ENCODE measurements around the gene AZIN2. TPM values are rescaled to one million over a fixed set of nuclear protein-coding genes. Genes with fewer than 3 reads are reported as not detected.

Gene AZIN2
- total and polyA plus RNA-seq, 9 of the 15 experiments (the other 6 are each of a cell fraction or from before 2014, with no cell fraction given), result 0.06 to 0.91 (median 0.42) TPM; not detected in 2

- TF ChIP-seq ZC3H8 (IDR thresholded peaks at IDR 0.05) (no peak), MXD1 (CRISPR knock-in tag; IDR thresholded peaks at IDR 0.05; ENCODE audit: borderline replicate concordance, poor library complexity, severe bottlenecking) (peak; percentile 51), CREM (IDR thresholded peaks at IDR 0.05; ENCODE audit: low read depth) (0 out of 2 replicates have a peak, but pooled peaks have one; percentile 20), TAL1 (IDR thresholded peaks at IDR 0.05) (0 out of 2 replicates have a peak, but pooled peaks have one; percentile 2), PURB (CRISPR knock-in tag; IDR thresholded peaks at IDR 0.05; ENCODE audit: low read depth) (no peak), HDAC1 (IDR thresholded peaks at IDR 0.05) (peak in 1 of 2 experiments; percentile 97; a peak in 3 of 4 replicates), MBD2 (IDR thresholded peaks at IDR 0.05; ENCODE audit: borderline replicate concordance, low read depth) (no peak), SMARCE1 (IDR thresholded peaks at IDR 0.05) (no peak), BRF2 (IDR thresholded peaks at IDR 0.05; ENCODE audit: borderline replicate concordance, insufficient read depth, insufficient read length) (no peak), ZNF57 (CRISPR knock-in tag; IDR thresholded peaks at IDR 0.05) (no peak), CREB1 (IDR thresholded peaks at IDR 0.05) (no peak), CREB1 (CRISPR knock-in tag; IDR thresholded peaks at IDR 0.05) (no peak), U2AF2 (optimal IDR thresholded peaks at IDR 0.05; ENCODE audit: low read depth, low read length) (no peak), SMARCA4 (IDR thresholded peaks at IDR 0.05) (0 out of 2 replicates have a peak, but pooled peaks have one; percentile 38), EZH2 (IDR thresholded peaks at IDR 0.05; ENCODE audit: borderline replicate concordance, low read depth, low read length) (no peak)
- TF ChIP-seq, protein P1, sequence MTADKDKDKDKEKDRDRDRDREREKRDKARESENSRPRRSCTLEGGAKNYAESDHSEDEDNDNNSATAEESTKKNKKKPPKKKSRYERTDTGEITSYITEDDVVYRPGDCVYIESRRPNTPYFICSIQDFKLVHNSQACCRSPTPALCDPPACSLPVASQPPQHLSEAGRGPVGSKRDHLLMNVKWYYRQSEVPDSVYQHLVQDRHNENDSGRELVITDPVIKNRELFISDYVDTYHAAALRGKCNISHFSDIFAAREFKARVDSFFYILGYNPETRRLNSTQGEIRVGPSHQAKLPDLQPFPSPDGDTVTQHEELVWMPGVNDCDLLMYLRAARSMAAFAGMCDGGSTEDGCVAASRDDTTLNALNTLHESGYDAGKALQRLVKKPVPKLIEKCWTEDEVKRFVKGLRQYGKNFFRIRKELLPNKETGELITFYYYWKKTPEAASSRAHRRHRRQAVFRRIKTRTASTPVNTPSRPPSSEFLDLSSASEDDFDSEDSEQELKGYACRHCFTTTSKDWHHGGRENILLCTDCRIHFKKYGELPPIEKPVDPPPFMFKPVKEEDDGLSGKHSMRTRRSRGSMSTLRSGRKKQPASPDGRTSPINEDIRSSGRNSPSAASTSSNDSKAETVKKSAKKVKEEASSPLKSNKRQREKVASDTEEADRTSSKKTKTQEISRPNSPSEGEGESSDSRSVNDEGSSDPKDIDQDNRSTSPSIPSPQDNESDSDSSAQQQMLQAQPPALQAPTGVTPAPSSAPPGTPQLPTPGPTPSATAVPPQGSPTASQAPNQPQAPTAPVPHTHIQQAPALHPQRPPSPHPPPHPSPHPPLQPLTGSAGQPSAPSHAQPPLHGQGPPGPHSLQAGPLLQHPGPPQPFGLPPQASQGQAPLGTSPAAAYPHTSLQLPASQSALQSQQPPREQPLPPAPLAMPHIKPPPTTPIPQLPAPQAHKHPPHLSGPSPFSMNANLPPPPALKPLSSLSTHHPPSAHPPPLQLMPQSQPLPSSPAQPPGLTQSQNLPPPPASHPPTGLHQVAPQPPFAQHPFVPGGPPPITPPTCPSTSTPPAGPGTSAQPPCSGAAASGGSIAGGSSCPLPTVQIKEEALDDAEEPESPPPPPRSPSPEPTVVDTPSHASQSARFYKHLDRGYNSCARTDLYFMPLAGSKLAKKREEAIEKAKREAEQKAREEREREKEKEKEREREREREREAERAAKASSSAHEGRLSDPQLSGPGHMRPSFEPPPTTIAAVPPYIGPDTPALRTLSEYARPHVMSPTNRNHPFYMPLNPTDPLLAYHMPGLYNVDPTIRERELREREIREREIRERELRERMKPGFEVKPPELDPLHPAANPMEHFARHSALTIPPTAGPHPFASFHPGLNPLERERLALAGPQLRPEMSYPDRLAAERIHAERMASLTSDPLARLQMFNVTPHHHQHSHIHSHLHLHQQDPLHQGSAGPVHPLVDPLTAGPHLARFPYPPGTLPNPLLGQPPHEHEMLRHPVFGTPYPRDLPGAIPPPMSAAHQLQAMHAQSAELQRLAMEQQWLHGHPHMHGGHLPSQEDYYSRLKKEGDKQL (CRISPR knock-in tag; IDR thresholded peaks at IDR 0.05; ENCODE audit: borderline replicate concordance), result no peak
Observed at GRCh38 chr1:33036051-33036525, 44.9 kb upstream of the AZIN2 start (continued).

All from K562 (cell line).